Activated T-helper 17 cell treated with anti-CD3 and anti-CD28 coated beads, Interleukin-2, amount 50 U/mL, for 72 hours (primary cell): Measurements from ENCODE around the gene STPG3. TPM values are rescaled to one million over a fixed set of nuclear protein-coding genes. Genes with fewer than 3 reads are reported as not detected.
"Not testable (repeated sequence)": the region's sequence is repeated elsewhere in the genome, so short reads cannot be mapped to it uniquely, and the experiment has no call there.

Experiments
- ATAC-seq: fragments of 150-1000 bp; cut with Tn5 transposase; replicated peaks from 2 replicates; pipeline ENCODE4 v1.10.0; 2021; ENCODE audit warnings: mild to moderate bottlenecking, moderate library complexity
- H3K27ac Mint-ChIP-seq: one replicate; pipeline ENCODE4 v1.8.0; 2022; ENCODE audit warnings: mixed read lengths
- H3K27me3 Mint-ChIP-seq: one replicate; pipeline ENCODE4 v1.8.0; 2022; ENCODE audit warnings: mixed read lengths
- H3K36me3 Mint-ChIP-seq: one replicate; pipeline ENCODE4 v1.8.0; 2022; ENCODE audit warnings: low read depth, mild to moderate bottlenecking, mixed read lengths
- H3K4me1 Mint-ChIP-seq: one replicate; pipeline ENCODE4 v1.8.0; 2022; ENCODE audit warnings: mixed read lengths
- H3K4me3 Mint-ChIP-seq: one replicate; pipeline ENCODE4 v1.8.0; 2022; ENCODE audit warnings: mild to moderate bottlenecking, mixed read lengths
- H3K9me3 Mint-ChIP-seq: one replicate; pipeline ENCODE4 v1.8.0; 2022; ENCODE audit warnings: mixed read lengths
- total RNA-seq, 2 donors: library from RNA; stranded (reverse); gene quantifications; one replicate each; pipeline ENCODE4 v1.2.3, GENCODE V29; 2022

STPG3 gene
- total RNA-seq, 2 donors from 2014 or later: not detected

DNA sequence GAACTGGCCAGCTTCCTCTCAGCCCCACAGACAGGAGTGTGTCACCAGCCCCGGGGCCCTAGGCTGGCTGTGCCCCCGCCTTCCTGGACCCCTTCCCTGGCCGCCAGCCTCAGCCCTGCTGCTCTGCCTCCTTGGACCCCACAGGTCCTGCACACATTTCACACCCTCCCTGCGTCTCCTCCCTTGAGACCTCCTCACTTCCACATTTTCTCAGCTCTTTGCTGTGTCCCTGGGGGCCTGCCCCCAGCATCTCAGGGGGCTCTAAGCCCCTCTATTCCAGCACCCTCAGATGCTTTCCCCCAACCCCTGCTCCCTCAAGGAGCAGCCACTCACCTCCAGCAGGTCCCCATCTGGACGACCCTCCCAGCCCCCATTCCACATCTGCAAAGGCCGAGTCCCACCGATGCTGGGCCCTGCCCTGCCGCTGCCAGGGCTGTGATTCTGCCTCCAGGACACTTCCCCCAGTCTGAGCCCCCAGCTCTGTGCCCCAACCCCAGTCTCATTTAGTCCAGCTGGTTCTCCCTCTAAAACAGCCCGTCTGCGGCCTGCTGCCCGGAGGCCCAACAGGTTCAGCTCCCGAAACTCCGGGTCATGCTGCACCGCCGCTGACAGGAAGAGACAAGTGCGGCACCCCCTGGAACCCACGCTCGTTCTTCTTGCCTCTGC is 16.2 kb upstream of the STPG3 start:
- no peak overlapping the region for H3K27ac Mint-ChIP-seq
- H3K9me3 Mint-ChIP-seq: no peaks in the 10 kb centered on the region
- H3K36me3 Mint-ChIP-seq: no peaks in the 10 kb centered on the region
- no peak overlapping the region for H3K4me3 Mint-ChIP-seq
- ATAC-seq: no peak
- no peaks in the 10 kb centered on the region for H3K4me1 Mint-ChIP-seq
- H3K27me3 Mint-ChIP-seq: peaks cover 4% of the 10 kb centered on the region

DNA sequence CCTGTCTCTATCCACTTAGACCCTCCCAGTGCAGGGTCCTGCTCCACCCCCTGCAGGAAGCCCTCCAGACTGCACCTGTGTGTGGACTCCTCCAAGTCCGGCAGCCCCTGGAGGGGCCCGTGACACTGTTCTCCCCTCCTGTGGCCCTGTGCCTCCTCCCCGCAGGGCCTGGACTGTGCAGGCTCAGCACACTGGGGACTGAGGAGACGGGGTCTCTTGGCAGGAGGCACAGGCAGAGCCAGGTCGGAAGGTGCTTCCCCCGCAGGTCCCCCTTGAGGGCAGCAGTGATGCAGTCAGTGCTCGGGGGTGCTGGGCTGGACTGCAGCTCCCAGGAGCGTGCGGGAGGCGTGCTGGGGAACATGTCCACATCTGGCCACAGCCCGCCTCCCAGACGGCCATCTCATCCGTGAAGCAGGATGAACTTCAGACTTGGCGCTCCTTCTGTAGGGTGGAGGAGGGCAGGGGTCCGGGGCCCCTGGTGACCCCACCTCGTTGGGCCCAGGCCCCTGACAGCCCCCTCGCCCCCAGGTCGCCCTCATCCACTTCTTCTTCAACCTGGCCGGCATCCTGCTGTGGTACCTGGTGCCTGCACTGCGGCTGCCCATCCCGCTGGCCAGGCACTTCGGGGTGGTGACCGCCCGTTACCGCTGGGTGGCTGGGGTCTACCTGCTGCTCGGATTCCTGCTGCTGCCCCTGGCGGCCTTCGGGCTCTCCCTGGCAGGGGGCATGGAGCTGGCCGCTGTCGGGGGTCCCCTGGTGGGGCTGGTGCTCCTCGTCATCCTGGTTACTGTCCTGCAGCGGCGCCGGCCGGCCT is 15.5 kb upstream of the STPG3 start:
- H3K27ac Mint-ChIP-seq: no peak overlapping the region
- no peak overlapping the region for H3K4me3 Mint-ChIP-seq
- peaks cover 4% of the 10 kb centered on the region for H3K27me3 Mint-ChIP-seq
- H3K36me3 Mint-ChIP-seq: no peaks in the 10 kb centered on the region
- H3K4me1 Mint-ChIP-seq: no peaks in the 10 kb centered on the region
- H3K9me3 Mint-ChIP-seq: no peaks in the 10 kb centered on the region
- ATAC-seq: no peak

GRCh38 chr9:137236238-137236935 is 14.7 kb upstream of the STPG3 start:
- H3K4me3 Mint-ChIP-seq: no peak overlapping the region
- H3K9me3 Mint-ChIP-seq: no peaks in the 10 kb centered on the region
- peaks cover 4% of the 10 kb centered on the region for H3K27me3 Mint-ChIP-seq
- peaks cover 5% of the 10 kb centered on the region for H3K4me1 Mint-ChIP-seq
- peaks cover 7% of the 10 kb centered on the region for H3K36me3 Mint-ChIP-seq
- no peak overlapping the region for H3K27ac Mint-ChIP-seq
- ATAC-seq: peak; percentile 23

DNA sequence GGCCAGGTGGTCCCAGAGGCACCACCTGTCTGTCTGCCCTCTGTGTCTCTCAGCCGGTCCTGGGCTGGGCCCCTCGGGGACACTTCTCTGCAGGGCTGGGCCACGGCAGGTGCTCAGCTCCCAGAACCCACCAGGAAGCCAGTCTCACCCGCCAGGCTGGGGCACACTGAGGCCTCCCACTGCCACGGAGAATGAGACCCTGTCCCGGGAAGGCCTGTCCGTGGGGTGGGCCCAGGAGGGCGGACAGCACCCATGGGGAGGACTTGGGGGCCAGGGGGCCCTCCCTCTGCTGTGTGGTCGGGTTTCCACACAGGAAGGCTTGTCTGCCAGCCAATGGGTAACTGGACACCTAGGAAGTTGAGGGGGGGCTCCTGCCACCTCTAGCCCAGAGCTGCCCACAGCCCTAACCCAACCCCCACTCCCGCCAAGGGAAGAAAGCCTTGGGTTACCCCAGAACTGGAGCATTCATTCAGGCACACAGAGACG is 14.1 kb upstream of the STPG3 start:
- peaks cover 5% of the 10 kb centered on the region for H3K4me1 Mint-ChIP-seq
- peaks cover 9% of the 10 kb centered on the region for H3K36me3 Mint-ChIP-seq
- no peaks in the 10 kb centered on the region for H3K9me3 Mint-ChIP-seq
- H3K27ac Mint-ChIP-seq: no peak overlapping the region
- peaks cover 4% of the 10 kb centered on the region for H3K27me3 Mint-ChIP-seq
- H3K4me3 Mint-ChIP-seq: no peak overlapping the region
- no peak for ATAC-seq

DNA sequence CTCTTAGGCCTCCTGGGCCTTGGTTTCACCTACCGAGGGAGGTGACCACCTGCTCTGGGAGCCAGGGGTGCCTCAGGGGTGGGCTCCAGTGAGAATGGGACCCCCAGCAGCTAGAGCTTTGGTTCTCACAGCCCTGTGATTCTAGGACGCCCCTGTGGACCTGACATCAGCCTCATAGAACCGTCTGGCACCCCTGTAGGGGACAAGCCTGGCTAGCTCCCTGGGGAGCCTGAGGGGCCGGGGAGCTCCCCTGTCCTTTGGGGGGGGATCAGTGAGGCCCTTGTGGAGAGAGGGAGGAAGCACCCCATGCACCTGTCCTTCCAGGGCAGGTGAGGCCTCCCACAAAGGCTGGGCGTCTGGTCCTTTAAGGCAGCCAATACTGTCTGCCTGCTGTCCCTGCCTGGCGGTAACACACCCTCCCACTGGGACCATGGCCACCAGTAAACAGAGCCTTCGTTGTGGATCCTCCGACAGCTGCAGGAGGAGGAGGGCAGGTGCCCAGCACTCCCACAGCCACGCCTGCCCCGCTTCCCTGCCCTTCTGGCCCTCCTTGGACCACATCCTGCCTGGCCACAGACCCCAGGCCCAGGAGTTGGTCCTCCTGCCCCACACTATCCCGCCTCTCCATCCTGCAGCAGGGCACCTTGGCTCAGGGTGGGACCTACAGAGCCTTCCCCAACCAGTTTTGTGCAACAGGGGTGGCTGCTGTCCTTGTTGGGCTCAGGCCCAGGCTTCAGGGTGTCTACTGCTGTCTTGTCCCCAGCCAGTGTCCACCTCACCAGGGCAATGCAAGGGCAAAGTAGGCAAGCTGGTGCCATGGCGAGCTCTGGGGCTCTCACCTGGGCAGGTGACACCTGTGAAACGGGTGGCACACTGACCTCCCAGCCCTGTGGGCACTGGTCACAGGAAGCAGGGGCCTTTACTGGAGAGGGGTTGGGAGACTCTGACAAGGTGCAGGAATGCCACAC is 13.0 kb upstream of the STPG3 start:
- no peaks in the 10 kb centered on the region for H3K9me3 Mint-ChIP-seq
- H3K4me3 Mint-ChIP-seq: peak overlapping the region; percentile 71
- peaks cover 5% of the 10 kb centered on the region for H3K4me1 Mint-ChIP-seq
- no peak for ATAC-seq
- H3K27me3 Mint-ChIP-seq: peaks cover 4% of the 10 kb centered on the region
- H3K27ac Mint-ChIP-seq: no peak overlapping the region
- peaks cover 20% of the 10 kb centered on the region for H3K36me3 Mint-ChIP-seq

DNA sequence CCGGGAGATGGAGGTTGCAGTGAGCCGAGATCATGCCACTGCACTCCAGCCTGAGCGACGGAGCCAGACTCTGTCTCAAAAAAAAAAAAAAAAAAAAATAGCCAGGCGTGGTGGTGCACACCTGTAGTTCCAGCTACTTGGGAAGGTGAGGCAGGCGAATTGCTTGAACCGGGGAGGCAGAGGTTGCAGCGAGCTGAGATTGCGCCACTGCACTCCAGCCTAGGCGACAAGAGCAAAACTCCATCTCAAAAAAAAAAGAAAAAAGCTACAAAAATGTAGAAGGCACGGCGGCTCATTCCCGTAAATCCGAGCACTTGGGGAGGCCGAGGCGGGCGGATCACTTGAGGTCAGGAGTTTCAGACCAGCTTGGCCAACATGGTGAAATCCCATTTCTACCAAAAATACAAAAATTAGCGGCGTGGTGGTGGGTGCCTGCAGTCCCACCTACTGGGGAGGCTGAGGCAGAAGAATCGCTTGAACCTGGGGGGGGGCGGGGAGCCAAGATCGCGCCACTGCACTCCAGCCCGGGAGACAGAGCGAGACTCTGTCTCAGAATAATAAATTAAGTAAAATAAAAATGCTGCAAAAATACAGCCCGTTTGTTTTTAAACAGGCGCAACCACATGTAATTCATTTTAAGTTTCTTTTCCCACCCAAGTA is 11.4 kb upstream of the STPG3 start:
- H3K27ac Mint-ChIP-seq, ATAC-seq, H3K27me3 Mint-ChIP-seq, H3K9me3 Mint-ChIP-seq, H3K4me1 Mint-ChIP-seq: not testable (repeated sequence)
- Mint-ChIP-seq H3K4me3 (peak overlapping the region; percentile 71), H3K36me3 (peaks cover 34% of the 10 kb centered on the region)

DNA sequence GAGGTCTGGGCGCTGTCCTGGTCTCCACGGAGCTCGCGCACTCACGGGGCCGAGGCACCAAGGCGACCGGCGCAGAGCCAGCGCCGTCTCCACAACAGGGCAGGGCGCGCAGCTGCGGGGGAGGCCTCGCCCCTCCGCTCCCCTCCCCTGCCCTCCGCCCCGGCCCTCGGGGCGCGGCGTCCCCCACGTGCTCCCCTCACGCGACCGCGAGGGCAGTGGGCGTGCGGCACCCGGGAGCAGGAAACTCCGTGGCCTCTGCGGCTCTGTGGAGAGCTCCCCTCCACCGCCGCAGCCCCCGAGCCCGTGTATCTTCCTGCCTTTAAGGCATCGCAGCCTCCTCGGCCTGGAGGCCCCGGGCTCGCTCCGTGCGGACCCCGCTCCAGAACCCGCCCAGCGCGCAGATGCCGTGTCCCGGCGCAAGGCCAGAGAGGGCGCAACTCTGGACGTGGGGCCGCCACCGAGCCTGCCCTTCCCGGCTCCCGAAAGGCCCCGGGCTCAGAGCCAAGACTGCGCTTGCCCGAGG is 10.7 kb upstream of the STPG3 start:
- Mint-ChIP-seq H3K9me3 (no peaks in the 10 kb centered on the region), H3K4me1 (peaks cover 5% of the 10 kb centered on the region), H3K27me3 (no peaks in the 10 kb centered on the region), H3K4me3 (peak overlapping the region; percentile 82), H3K27ac (peak overlapping the region; percentile 96), H3K36me3 (peaks cover 34% of the 10 kb centered on the region)
- peak; percentile 15 for ATAC-seq

DNA sequence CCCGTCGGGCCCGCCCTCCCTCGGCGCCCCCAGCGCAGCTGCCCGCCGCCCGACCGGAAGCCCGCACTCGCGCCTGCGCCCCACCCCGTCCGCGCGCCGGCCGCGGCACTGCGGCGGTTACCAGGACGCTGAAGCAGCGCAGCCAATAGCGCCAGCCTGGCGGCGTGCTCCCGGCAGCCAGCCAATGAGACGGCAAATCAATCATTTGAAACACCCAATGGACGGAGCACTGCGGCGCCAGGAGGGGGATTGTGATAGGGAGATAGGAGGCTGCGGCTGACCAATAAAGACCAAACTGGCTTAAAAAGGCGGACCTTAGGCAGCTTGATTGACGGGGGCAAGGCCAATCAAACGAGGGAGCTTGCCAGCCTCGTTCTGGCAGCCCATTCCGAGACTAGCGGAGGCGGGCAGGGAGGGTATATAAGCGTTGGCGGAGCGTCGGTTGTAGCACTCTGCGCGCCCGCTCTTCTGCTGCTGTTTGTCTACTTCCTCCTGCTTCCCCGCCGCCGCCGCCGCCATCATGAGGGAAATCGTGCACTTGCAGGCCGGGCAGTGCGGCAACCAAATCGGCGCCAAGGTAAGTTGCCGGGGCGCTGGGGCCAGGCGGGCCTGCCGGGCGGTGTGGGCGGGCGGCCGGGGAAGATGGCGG is 10.1 kb upstream of the STPG3 start, which contains the start of gene TUBB4B:
TSS of gene TUBB4B (plus strand) at position 447 of the 649 bp plus-strand sequence. CDS start at position 521, 74 bp downstream.
- Mint-ChIP-seq H3K27me3 (no peaks in the 10 kb centered on the region), H3K4me3 (peak within 1 kb of the TSS; percentile 82), H3K36me3 (peaks cover 34% of the 10 kb centered on the region), H3K27ac (peak within 1 kb of the TSS; percentile 96), H3K4me1 (peaks cover 5% of the 10 kb centered on the region), H3K9me3 (no peaks in the 10 kb centered on the region)
- peak; percentile 87 for ATAC-seq

- Mint-ChIP-seq H3K9me3 (no peaks in the 10 kb centered on the region), H3K4me3 (peak overlapping the region; percentile 82), H3K36me3 (peaks cover 34% of the 10 kb centered on the region), H3K4me1 (peaks cover 5% of the 10 kb centered on the region), H3K27me3 (no peaks in the 10 kb centered on the region), H3K27ac (peak overlapping the region; percentile 96)
- ATAC-seq: peak; percentile 51
Measured at GRCh38 chr9:137241490-137242268, 9.4 kb upstream of the STPG3 start.

GRCh38 chr9:137242269-137243203 is 8.6 kb upstream of the STPG3 start:
- no peak for ATAC-seq
- peak overlapping the region; percentile 46 for H3K27ac Mint-ChIP-seq

DNA sequence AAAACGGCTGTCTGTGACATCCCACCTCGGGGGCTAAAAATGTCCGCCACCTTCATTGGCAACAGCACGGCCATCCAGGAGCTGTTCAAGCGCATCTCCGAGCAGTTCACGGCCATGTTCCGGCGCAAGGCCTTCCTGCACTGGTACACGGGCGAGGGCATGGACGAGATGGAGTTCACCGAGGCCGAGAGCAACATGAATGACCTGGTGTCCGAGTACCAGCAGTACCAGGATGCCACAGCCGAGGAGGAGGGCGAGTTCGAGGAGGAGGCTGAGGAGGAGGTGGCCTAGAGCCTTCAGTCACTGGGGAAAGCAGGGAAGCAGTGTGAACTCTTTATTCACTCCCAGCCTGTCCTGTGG is 7.8 kb upstream of the STPG3 start:
- not testable (repeated sequence) for H3K9me3 Mint-ChIP-seq, H3K27ac Mint-ChIP-seq, H3K27me3 Mint-ChIP-seq, H3K4me1 Mint-ChIP-seq, ATAC-seq
- peak overlapping the region; percentile 82 for H3K4me3 Mint-ChIP-seq
- H3K36me3 Mint-ChIP-seq: peaks cover 34% of the 10 kb centered on the region

More at GRCh38 chr9:137242269-137243203, 8.6 kb upstream of the STPG3 start:
- Mint-ChIP-seq H3K9me3 (no peaks in the 10 kb centered on the region), H3K36me3 (peaks cover 34% of the 10 kb centered on the region), H3K4me3 (peak overlapping the region; percentile 82), H3K4me1 (peaks cover 5% of the 10 kb centered on the region), H3K27me3 (no peaks in the 10 kb centered on the region)
